SK-N-SH (cell line): ENCODE results near the gene TRMT44. TPM values are rescaled to one million over a fixed set of nuclear protein-coding genes. Genes with fewer than 3 reads are reported as not detected.

Source experiments
- CTCF ChIA-PET: fragments of 300-600, 350-600 bp; formaldehyde crosslinking; extraction: SDS; loops from one replicate; lab custom pipeline; 2021; lab: Yijun Ruan, JAX
- POLR2A ChIA-PET: fragments of 350-600 bp; sonication (Branson Sonifier 250); formaldehyde crosslinking; extraction: SDS; loops from one replicate; lab custom pipeline; 2020; ENCODE audit warnings: antibody characterized with exemption, inconsistent platforms; lab: Yijun Ruan, JAX
- DNase-seq: peaks from one replicate; pipeline ENCODE4 v3.0.0; 2012
- H2AFZ ChIP-seq: fragments of 200-600 bp; sonication (generic); 2 replicates; pipeline ENCODE4 v1.8.1; 2016; ENCODE audit warnings: antibody characterized with exemption, mild to moderate bottlenecking, low read depth
- H3F3A ChIP-seq: fragments of 200-600 bp; sonication (generic); replicated peaks from 2 replicates; pipeline ENCODE3; 2016; ENCODE audit warnings: antibody characterized with exemption, mild to moderate bottlenecking; ENCODE audit not compliant: insufficient read depth
- H3K27ac ChIP-seq, 2 experiments: fragments of 200-500 bp in 1 of 2; fragments of 200-600 bp in 1 of 2; sonication (Bioruptor generic) in 1 of 2; sonication (generic), shearing (Covaris generic) in 1 of 2; 2 replicates each; pipeline versions ENCODE4 v1.5.1 to v1.6.1; 2014 to 2016; ENCODE audit warnings: low read depth in 2 of 2, inconsistent platforms in 1 of 2, low read length in 1 of 2, mild to moderate bottlenecking in 1 of 2, mixed read lengths in 1 of 2
- H3K27me3 ChIP-seq: fragments of 200-600 bp; sonication (generic), shearing (Covaris generic); 2 replicates; pipeline ENCODE4 v1.6.1; 2016; ENCODE audit warnings: mixed run types; ENCODE audit not compliant: insufficient read depth
- H3K36me3 ChIP-seq, 2 experiments: fragments of 200-500 bp in 1 of 2; fragments of 200-600 bp in 1 of 2; sonication (Bioruptor generic) in 1 of 2; sonication (generic) in 1 of 2; replicated peaks in 1 of 2; 2 replicates each; pipeline versions ENCODE3 to v1.5.1; 2014 to 2016; ENCODE audit warnings: low read length in 1 of 2, mild to moderate bottlenecking in 1 of 2; ENCODE audit not compliant: insufficient read depth in 2 of 2, control insufficient read depth in 1 of 2
- H3K4me1 ChIP-seq, 2 experiments: fragments of 200-500 bp in 1 of 2; fragments of 200-600 bp in 1 of 2; sonication (Bioruptor generic) in 1 of 2; sonication (generic), shearing (Covaris generic) in 1 of 2; 2 replicates each; pipeline versions ENCODE4 v1.5.1 to v1.6.1; 2014 to 2016; ENCODE audit warnings: low read depth in 1 of 2, low read length in 1 of 2, mixed run types in 1 of 2; ENCODE audit not compliant: insufficient read depth in 2 of 2, control insufficient read depth in 1 of 2
- H3K4me2 ChIP-seq: fragments of 200-600 bp; sonication (generic), shearing (Covaris generic); 2 replicates; pipeline ENCODE4 v1.6.1; 2017; ENCODE audit warnings: mixed run types
- H3K4me3 ChIP-seq, 2 experiments: fragments of 200-500 bp in 1 of 2; fragments of 200-600 bp in 1 of 2; sonication (Bioruptor generic) in 1 of 2; sonication (generic), shearing (Covaris generic) in 1 of 2; 2 replicates each; pipeline versions ENCODE4 v1.5.1 to v1.8.1; 2014 to 2016; ENCODE audit warnings: low read depth in 2 of 2, inconsistent platforms in 1 of 2, low read length in 1 of 2, mild to moderate bottlenecking in 1 of 2, mixed read lengths in 1 of 2, moderate library complexity in 1 of 2
- H3K79me2 ChIP-seq: fragments of 200-600 bp; sonication (generic); 2 replicates; pipeline ENCODE4 v1.8.1; 2017; ENCODE audit warnings: mild to moderate bottlenecking; ENCODE audit not compliant: insufficient read depth
- H3K9ac ChIP-seq: fragments of 200-600 bp; sonication (generic); 2 replicates; pipeline ENCODE4 v1.6.1; 2017; ENCODE audit warnings: mixed run types
- H3K9me2 ChIP-seq: fragments of 200-600 bp; sonication (generic); 2 replicates; pipeline ENCODE4 v1.6.1; 2017; ENCODE audit warnings: mixed run types
- H3K9me3 ChIP-seq: fragments of 200-600 bp; sonication (generic); 2 replicates; pipeline ENCODE4 v1.6.1; 2017; ENCODE audit warnings: mixed run types, mild to moderate bottlenecking, moderate library complexity
- H4K20me1 ChIP-seq: fragments of 200-600 bp; sonication (generic); 2 replicates; pipeline ENCODE4 v1.6.1; 2017; ENCODE audit warnings: mild to moderate bottlenecking, mixed run types; ENCODE audit not compliant: insufficient read depth
- CHD2 ChIP-seq: fragments of 150-350 bp; IDR thresholded peaks from 2 replicates; pipeline ENCODE4 v1.6.1; 2018; ENCODE audit warnings: low read length; ENCODE audit not compliant: partially characterized antibody
- CTCF ChIP-seq: fragments of 200-600 bp; sonication (generic); IDR thresholded peaks from 2 replicates; pipeline ENCODE4 v1.6.1; 2017; ENCODE audit warnings: antibody characterized with exemption, mild to moderate bottlenecking, moderate library complexity
- ELF1 ChIP-seq: IDR thresholded peaks from 2 replicates; pipeline ENCODE4 v1.4.0; 2012
- FOSL2 ChIP-seq: IDR thresholded peaks from 2 replicates; pipeline ENCODE4 v1.4.0; 2012; ENCODE audit warnings: low read depth, mild to moderate bottlenecking, moderate library complexity, borderline replicate concordance
- GATA2 ChIP-seq: sonication (generic); formaldehyde crosslinking; IDR thresholded peaks from 2 replicates; pipeline ENCODE4 v1.5.0; 2020; ENCODE audit warnings: mild to moderate bottlenecking, missing genetic modification reagents
- MAX ChIP-seq: IDR thresholded peaks from 2 replicates; pipeline ENCODE4 v1.4.0; 2012; ENCODE audit warnings: low read depth
- MEF2A ChIP-seq: IDR thresholded peaks from 2 replicates; pipeline ENCODE4 v1.4.0; 2012; ENCODE audit warnings: low read depth, borderline replicate concordance
- MXI1 ChIP-seq: IDR thresholded peaks from 2 replicates; pipeline ENCODE4 v1.6.1; 2012; ENCODE audit warnings: mild to moderate bottlenecking, low read depth, low read length, improper control_type of control experiment
- NFIC ChIP-seq: IDR thresholded peaks from 2 replicates; pipeline ENCODE4 v1.4.0; 2012; ENCODE audit warnings: borderline replicate concordance
- POLR2AphosphoS5 ChIP-seq: IDR thresholded peaks from 2 replicates; pipeline ENCODE4 v1.6.1; 2012; ENCODE audit warnings: low read depth, low read length
- RAD21 ChIP-seq: IDR thresholded peaks from 2 replicates; pipeline ENCODE4 v1.6.1; 2012; ENCODE audit warnings: mild to moderate bottlenecking, low read length
- RCOR1 ChIP-seq: fragments of 150-350 bp; IDR thresholded peaks from 2 replicates; pipeline ENCODE4 v1.6.1; 2017; ENCODE audit warnings: antibody characterized with exemption, low read length
- REST ChIP-seq: IDR thresholded peaks from 2 replicates; pipeline ENCODE4 v1.6.1; 2012; ENCODE audit warnings: mild to moderate bottlenecking, low read depth, low read length, moderate library complexity
- SMC3 ChIP-seq: IDR thresholded peaks from 2 replicates; pipeline ENCODE4 v1.6.1; 2012; ENCODE audit warnings: low read depth, low read length, improper control_type of control experiment
- TCF12 ChIP-seq: IDR thresholded peaks from 2 replicates; pipeline ENCODE4 v1.4.0; 2012
- ZBTB33 ChIP-seq: IDR thresholded peaks from 2 replicates; pipeline ENCODE4 v1.4.0; 2012; ENCODE audit warnings: low read depth, borderline replicate concordance
- WGBS: methylation state at CpG from one replicate; pipeline ENCODE4 v1.1.6; 2017; ENCODE audit warnings: low lambda C conversion rate; 5-methylcytosine and 5-hydroxymethylcytosine counted together
- polyA plus RNA-seq, 3 experiments: library from polyadenylated mRNA; depleted of rRNA; stranded (reverse); fragments of >200 nt; gene quantifications; 2 replicates each; pipeline ENCODE4 v1.2.3, GENCODE V29; 2012
- TF ChIP-seq, protein P1 (sequence below): fragments of 150-350 bp; IDR thresholded peaks from 2 replicates; pipeline ENCODE4 v1.6.1; 2017; ENCODE audit warnings: antibody characterized with exemption, low read length, low read depth, borderline replicate concordance
- TF ChIP-seq, protein P2 (sequence below): fragments of 150-350 bp; IDR thresholded peaks from 2 replicates; pipeline ENCODE4 v1.6.1; 2016; ENCODE audit warnings: mild to moderate bottlenecking, low read depth, low read length

The TRMT44 gene, protein sequence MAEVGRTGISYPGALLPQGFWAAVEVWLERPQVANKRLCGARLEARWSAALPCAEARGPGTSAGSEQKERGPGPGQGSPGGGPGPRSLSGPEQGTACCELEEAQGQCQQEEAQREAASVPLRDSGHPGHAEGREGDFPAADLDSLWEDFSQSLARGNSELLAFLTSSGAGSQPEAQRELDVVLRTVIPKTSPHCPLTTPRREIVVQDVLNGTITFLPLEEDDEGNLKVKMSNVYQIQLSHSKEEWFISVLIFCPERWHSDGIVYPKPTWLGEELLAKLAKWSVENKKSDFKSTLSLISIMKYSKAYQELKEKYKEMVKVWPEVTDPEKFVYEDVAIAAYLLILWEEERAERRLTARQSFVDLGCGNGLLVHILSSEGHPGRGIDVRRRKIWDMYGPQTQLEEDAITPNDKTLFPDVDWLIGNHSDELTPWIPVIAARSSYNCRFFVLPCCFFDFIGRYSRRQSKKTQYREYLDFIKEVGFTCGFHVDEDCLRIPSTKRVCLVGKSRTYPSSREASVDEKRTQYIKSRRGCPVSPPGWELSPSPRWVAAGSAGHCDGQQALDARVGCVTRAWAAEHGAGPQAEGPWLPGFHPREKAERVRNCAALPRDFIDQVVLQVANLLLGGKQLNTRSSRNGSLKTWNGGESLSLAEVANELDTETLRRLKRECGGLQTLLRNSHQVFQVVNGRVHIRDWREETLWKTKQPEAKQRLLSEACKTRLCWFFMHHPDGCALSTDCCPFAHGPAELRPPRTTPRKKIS
- 6.0 and 6.9 TPM in 2 replicates for polyA plus RNA-seq (2012; rRNA removed)
- 3.8 and 4.9 TPM in 2 replicates for polyA plus RNA-seq (2012; cell fraction: cytosol; rRNA removed)
- polyA plus RNA-seq (2012; cell fraction: nucleus; rRNA removed): 18.9 and 20.0 TPM in 2 replicates

DNA sequence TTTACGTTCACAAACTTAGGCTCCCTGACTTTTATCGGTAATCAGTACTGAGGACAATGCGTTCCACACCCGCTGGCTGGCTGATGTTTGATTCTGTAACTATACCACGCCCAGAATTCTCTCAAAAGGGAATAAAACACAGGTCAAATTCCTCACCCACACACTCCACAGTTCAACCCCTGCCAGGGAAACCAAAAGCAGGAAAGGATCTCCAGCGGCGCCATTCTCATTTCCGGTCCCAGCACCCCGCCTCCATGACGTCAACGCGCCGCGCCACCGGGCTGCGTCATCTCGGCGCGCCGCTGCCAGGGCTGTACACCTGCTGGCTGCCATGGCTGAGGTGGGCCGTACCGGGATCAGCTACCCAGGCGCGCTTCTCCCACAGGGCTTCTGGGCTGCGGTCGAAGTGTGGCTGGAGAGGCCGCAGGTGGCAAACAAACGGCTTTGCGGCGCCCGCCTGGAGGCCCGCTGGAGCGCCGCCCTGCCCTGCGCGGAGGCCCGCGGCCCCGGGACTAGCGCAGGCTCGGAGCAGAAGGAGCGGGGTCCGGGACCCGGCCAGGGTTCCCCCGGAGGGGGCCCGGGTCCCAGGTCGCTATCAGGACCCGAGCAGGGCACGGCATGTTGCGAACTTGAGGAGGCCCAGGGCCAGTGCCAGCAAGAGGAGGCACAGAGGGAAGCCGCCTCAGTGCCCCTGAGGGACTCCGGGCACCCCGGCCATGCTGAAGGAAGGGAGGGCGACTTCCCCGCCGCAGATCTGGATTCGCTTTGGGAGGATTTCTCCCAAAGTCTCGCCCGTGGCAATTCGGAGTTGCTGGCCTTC, at the start of gene TRMT44, which contains the start of gene ACOX3:
TSS of gene TRMT44 (plus strand) at position 286 of the 820 bp plus-strand sequence. CDS start at position 332, 46 bp downstream.
TSS of gene ACOX3 (minus strand) at position 232 of the 820 bp plus-strand sequence. CDS start 24,202 bp downstream, outside the sequence.
- H3K9me3 ChIP-seq: no peaks in the 10 kb centered on the region
- H3F3A ChIP-seq: peaks cover 3% of the 10 kb centered on the region
- POLR2A ChIA-PET: interaction anchor here (2.0 kb wide), 1 partner anchor 13 kb away, joined by 12 read pairs; no protein-coding TSS in a partner anchor
- no peaks in the 10 kb centered on the region for H3K36me3 ChIP-seq
- peaks cover 10% of the 10 kb centered on the region; the same call in 1 of the 2 replicates for H4K20me1 ChIP-seq
- DNase-seq: peak; percentile 96
- CTCF ChIA-PET: interaction anchor here (1.6 to 1.7 kb wide), 2 partner anchors 11 to 13 kb away, joined by 3 to 6 read pairs; no protein-coding TSS in a partner anchor
- H3K79me2 ChIP-seq: peaks cover 82% of the 10 kb centered on the region
- peaks cover 4 to 21% of the 10 kb centered on the region in 2 experiments; a peak in 3 of 4 replicates for H3K4me1 ChIP-seq
- WGBS: under 1% methylated on average over 20 of the region's 60 CpGs
- peak within 1 kb of the TSS; percentile 94 for H2AFZ ChIP-seq
- no peaks in the 10 kb centered on the region for H3K27me3 ChIP-seq
- H3K9me2 ChIP-seq: no peaks in the 10 kb centered on the region
- peak within 1 kb of the TSS; percentile 85 to 92 for H3K27ac ChIP-seq
- H3K9ac ChIP-seq: peak within 1 kb of the TSS; percentile 85
- H3K4me2 ChIP-seq: peak within 1 kb of the TSS; percentile 96
- peak within 1 kb of the TSS; percentile 84 to 99 for H3K4me3 ChIP-seq
- TF ChIP-seq GATA2: no peak
- TF ChIP-seq MAX: peak; percentile 71
- TF ChIP-seq, protein P1, sequence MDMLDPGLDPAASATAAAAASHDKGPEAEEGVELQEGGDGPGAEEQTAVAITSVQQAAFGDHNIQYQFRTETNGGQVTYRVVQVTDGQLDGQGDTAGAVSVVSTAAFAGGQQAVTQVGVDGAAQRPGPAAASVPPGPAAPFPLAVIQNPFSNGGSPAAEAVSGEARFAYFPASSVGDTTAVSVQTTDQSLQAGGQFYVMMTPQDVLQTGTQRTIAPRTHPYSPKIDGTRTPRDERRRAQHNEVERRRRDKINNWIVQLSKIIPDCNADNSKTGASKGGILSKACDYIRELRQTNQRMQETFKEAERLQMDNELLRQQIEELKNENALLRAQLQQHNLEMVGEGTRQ: no peak
- TF ChIP-seq ELF1: peak; percentile 92
- no peak for TF ChIP-seq REST
- TF ChIP-seq CTCF: no peak
- no peak for TF ChIP-seq MEF2A
- TF ChIP-seq RCOR1: 0 out of 2 replicates have a peak, but pooled peaks have one; percentile 45
- no peak for TF ChIP-seq RAD21
- TF ChIP-seq CHD2: peak; percentile 69
- TF ChIP-seq MXI1: peak; percentile 95
- TF ChIP-seq ZBTB33: no peak
- TF ChIP-seq NFIC: no peak
- TF ChIP-seq, protein P2, sequence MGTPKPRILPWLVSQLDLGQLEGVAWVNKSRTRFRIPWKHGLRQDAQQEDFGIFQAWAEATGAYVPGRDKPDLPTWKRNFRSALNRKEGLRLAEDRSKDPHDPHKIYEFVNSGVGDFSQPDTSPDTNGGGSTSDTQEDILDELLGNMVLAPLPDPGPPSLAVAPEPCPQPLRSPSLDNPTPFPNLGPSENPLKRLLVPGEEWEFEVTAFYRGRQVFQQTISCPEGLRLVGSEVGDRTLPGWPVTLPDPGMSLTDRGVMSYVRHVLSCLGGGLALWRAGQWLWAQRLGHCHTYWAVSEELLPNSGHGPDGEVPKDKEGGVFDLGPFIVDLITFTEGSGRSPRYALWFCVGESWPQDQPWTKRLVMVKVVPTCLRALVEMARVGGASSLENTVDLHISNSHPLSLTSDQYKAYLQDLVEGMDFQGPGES: no peak
- no peak for TF ChIP-seq FOSL2
- peak; percentile 22; the same call in 1 of the 2 replicates for TF ChIP-seq TCF12
- TF ChIP-seq POLR2AphosphoS5: peak; percentile 86
- TF ChIP-seq SMC3: no peak
